SK-N-SH (cell line): Measurements from ENCODE around the gene ATM.

Experiments used
- CTCF ChIP-seq: fragments of 200-600 bp; sonication (generic); IDR thresholded peaks from 2 replicates; pipeline ENCODE4 v1.6.1; 2017; ENCODE audit warnings: antibody characterized with exemption, mild to moderate bottlenecking, moderate library complexity
- EP300 ChIP-seq, 2 experiments: IDR thresholded peaks; 2 replicates each; pipeline versions ENCODE4 v1.4.0 to v1.6.1; 2012; ENCODE audit warnings: borderline replicate concordance in 1 of 2, low read depth in 1 of 2, low read length in 1 of 2
- GATA2 ChIP-seq: sonication (generic); formaldehyde crosslinking; IDR thresholded peaks from 2 replicates; pipeline ENCODE4 v1.5.0; 2020; ENCODE audit warnings: mild to moderate bottlenecking, missing genetic modification reagents
- NRF1 ChIP-seq: IDR thresholded peaks from 2 replicates; pipeline ENCODE4 v1.6.1; 2012; ENCODE audit warnings: low read depth, mild to moderate bottlenecking, low read length
- RFX5 ChIP-seq: IDR thresholded peaks from 2 replicates; pipeline ENCODE4 v1.6.1; 2012; ENCODE audit warnings: mild to moderate bottlenecking, improper control_type of control experiment, low read length
- SMC3 ChIP-seq: IDR thresholded peaks from 2 replicates; pipeline ENCODE4 v1.6.1; 2012; ENCODE audit warnings: low read depth, low read length, improper control_type of control experiment
- TF ChIP-seq, protein P1 (sequence below): IDR thresholded peaks from 2 replicates; pipeline ENCODE4 v1.4.0; 2012; ENCODE audit warnings: low read depth, borderline replicate concordance
- TF ChIP-seq, protein P2 (sequence below): fragments of 150-350 bp; IDR thresholded peaks from 2 replicates; pipeline ENCODE4 v1.6.1; 2017; ENCODE audit warnings: antibody characterized with exemption, low read length, low read depth, borderline replicate concordance

DNA sequence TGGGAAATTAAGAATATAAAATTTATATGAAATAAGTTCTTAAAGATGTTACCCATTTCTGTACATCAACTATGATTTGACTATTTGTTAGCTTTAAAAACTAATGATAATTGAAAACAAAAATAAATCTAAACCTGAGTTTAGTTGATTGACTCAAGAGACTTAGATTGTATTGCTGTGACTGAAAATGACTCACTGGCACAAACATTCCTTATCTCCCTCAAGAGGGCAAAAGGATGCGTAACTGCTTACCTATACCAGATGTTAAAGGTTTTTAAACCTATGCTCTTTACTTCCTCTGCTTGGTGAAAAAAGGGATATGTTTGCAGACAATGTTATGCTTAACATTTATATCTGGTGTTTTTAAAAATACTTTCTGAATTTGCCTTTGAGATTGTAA lies 30.3 kb downstream of the ATM start:
- no peak for TF ChIP-seq SMC3
- no peak for TF ChIP-seq CTCF
- TF ChIP-seq GATA2, result no peak
- TF ChIP-seq, protein P1, sequence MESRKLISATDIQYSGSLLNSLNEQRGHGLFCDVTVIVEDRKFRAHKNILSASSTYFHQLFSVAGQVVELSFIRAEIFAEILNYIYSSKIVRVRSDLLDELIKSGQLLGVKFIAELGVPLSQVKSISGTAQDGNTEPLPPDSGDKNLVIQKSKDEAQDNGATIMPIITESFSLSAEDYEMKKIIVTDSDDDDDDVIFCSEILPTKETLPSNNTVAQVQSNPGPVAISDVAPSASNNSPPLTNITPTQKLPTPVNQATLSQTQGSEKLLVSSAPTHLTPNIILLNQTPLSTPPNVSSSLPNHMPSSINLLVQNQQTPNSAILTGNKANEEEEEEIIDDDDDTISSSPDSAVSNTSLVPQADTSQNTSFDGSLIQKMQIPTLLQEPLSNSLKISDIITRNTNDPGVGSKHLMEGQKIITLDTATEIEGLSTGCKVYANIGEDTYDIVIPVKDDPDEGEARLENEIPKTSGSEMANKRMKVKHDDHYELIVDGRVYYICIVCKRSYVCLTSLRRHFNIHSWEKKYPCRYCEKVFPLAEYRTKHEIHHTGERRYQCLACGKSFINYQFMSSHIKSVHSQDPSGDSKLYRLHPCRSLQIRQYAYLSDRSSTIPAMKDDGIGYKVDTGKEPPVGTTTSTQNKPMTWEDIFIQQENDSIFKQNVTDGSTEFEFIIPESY, result no peak
- TF ChIP-seq NRF1, result no peak
- TF ChIP-seq EP300 (IDR thresholded peaks at IDR 0.05; ENCODE audit: borderline replicate concordance in 1 of 2, low read depth in 1 of 2, low read length in 1 of 2), result no peak
- TF ChIP-seq RFX5, result no peak
- TF ChIP-seq, protein P2, sequence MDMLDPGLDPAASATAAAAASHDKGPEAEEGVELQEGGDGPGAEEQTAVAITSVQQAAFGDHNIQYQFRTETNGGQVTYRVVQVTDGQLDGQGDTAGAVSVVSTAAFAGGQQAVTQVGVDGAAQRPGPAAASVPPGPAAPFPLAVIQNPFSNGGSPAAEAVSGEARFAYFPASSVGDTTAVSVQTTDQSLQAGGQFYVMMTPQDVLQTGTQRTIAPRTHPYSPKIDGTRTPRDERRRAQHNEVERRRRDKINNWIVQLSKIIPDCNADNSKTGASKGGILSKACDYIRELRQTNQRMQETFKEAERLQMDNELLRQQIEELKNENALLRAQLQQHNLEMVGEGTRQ, result no peak
